Subcutaneous adipose tissue (tissue), 4 donors: ENCODE results near the gene LDLRAD2. TPM values are rescaled to one million over a fixed set of nuclear protein-coding genes. Genes with fewer than 3 reads are reported as not detected.

Experiments
- total RNA-seq, 4 donors: library from RNA; depleted of rRNA; stranded (reverse); fragments of >200 nt; gene quantifications; one replicate each; pipeline ENCODE4 v1.1.0, GENCODE V29; 2016
- TF ChIP-seq, protein P1 (sequence below): fragments of 450-650 bp; IDR thresholded peaks from one replicate; pipeline ENCODE4 v1.5.1; 2016; ENCODE audit warnings: low read depth, mild to moderate bottlenecking, control low read depth, antibody characterized with exemption, moderate library complexity

The LDLRAD2 gene
- total RNA-seq, 4 donors from 2014 or later: not detected

DNA sequence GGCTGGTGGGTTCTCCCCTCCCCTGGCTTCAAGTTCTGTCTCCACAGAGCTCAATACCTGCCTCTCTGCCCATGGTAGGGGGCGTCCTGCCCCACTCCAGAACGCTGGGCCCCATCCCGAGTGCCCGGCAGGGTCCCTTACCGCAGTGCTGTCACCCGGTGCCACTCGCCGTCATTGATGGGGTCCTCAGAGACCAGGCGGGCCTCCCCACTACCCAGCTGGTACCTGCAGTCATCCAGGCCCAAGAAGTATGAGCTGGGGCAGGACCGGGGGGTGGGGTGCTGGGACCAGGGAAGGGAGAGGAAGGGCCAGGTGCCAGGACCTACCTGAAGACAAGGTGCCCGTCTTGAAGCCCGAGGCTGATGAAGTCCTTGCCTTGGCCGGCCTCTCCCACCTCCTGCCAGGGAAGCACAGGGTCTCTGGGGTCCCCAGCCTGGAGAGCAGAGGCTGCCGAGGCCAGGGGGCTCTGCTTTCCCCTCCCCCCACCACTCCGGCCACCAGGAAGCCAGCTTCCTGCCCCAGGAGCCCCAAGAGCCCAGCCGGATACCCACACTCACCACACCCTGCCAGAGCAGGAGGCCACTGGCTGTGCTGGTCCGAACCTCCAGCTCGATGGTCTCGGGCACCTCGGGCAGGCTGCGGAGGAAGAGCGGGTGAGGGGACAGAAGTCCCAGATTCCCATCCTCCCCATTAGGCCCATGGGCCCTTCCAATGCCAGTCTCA, 12.1 kb downstream of the LDLRAD2 start:
- TF ChIP-seq, protein P1, sequence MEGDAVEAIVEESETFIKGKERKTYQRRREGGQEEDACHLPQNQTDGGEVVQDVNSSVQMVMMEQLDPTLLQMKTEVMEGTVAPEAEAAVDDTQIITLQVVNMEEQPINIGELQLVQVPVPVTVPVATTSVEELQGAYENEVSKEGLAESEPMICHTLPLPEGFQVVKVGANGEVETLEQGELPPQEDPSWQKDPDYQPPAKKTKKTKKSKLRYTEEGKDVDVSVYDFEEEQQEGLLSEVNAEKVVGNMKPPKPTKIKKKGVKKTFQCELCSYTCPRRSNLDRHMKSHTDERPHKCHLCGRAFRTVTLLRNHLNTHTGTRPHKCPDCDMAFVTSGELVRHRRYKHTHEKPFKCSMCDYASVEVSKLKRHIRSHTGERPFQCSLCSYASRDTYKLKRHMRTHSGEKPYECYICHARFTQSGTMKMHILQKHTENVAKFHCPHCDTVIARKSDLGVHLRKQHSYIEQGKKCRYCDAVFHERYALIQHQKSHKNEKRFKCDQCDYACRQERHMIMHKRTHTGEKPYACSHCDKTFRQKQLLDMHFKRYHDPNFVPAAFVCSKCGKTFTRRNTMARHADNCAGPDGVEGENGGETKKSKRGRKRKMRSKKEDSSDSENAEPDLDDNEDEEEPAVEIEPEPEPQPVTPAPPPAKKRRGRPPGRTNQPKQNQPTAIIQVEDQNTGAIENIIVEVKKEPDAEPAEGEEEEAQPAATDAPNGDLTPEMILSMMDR: no peak

DNA sequence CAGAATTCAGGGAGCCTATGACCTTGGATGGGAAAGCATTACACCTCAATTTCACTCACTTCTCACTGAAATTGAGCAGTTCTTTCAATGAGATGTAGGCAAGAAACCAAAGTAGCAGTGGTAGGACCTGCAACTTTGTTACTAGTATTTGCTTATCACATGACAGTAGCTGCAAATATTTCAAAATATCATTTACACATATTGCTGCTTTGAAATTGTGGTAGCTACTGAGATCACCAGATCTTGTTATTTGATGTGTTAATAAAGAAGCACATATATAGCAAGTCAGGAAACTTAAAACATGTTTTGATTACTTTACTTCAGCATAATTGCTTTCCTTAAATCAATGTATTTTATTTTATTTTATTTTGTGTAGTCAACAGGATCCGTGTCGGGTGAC, 12.9 kb downstream of the LDLRAD2 start:
- TF ChIP-seq, protein P1: no peak

DNA sequence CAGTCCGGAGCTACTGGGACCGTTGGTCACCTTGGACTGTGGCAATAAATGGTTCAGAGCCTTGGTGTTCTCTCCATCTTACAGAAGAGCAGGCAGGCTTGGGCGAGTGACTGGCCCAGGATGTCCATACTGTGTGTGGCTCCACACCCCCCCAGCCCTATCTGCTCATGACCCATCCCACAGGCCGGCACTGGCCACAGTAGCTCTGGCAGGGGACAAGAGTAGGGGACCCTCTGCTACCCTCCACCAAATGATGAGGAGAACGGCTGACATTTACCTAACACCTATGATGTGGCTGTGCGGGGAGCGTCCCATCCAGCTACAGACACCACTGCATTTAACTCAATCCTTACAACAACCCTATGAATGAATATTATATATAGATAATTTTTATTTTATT, 13.3 kb downstream of the LDLRAD2 start:
- TF ChIP-seq, protein P1: no peak

DNA sequence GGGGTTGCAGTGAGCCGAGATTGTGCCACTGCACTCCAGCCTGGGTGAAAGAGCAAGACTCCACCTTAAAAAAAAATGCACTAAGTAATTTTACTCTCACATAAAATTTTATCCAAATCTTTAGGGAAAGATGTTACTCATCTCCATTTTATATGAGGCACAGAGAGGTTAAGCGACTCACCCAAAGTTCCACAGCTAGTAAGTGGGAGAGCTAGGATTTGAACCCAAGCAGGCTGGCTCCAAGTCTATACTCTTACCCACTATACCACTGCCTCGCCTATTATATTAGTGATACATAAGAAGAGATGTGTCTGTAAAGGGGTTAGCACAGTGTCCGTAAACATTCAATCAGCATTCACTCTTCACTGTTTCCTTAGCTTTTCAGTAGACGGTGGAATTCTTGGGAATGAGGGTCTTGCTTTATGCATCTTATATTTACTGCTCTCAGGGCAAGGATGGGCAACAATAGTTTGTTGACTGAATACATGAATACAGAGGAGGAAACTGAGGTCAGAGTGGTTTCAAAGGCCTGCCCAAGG, 15.1 kb downstream of the LDLRAD2 start:
- TF ChIP-seq, protein P1: no peak

DNA sequence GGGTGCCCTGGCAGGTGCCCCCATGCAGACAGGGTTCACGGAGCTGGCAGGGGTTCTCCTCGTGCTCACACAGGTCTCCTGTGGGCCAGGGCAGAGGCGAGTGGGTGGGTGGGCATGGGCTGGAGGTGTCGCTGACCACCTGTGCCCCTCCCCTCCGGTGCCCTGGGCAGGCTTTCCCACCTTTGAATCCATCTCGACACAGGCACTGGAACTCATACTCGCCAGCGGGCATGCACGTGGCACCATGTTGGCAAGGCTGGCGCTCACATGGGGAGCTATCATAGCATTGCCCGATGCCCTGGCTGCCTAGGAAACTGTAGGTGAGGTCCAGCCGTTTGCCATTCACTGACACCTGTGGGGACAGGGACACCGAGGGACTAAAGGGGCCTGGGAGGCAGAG, 16.0 kb downstream of the LDLRAD2 start:
- TF ChIP-seq, protein P1: no peak

DNA sequence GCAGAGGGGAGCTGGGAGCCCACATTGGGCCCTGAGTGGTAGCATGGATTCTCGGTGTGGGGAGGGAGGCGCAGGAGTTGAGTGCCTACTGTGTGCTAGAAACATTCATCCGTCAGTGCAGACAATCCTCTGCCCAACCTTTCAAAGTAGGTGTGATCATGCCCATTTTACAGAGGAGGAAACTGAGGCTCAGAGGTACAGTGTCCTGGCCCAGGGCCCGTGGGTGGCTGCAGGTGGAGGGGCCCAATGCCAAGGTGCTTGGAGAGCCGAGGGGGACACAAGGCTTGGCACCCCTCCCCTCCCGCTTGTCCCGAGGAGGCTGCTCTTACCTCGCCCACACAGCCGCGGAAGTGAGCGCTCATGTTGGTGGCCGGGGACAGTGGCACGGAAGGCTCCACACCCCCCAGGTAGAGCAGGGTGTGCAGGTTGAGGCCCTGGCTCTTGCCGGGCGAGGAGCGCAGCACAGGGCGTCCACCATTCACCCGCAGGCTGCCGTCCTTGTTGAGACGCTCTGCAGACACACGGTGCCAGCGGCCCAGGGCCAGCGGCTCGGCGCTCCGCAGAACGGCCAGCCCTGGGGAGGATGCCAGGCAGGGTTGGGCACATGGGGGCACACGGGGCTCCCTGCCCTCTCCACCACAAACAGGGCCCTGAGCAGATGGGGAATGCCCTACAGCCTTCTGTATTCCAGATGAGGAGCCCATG, 16.6 kb downstream of the LDLRAD2 start:
- TF ChIP-seq, protein P1: no peak

DNA sequence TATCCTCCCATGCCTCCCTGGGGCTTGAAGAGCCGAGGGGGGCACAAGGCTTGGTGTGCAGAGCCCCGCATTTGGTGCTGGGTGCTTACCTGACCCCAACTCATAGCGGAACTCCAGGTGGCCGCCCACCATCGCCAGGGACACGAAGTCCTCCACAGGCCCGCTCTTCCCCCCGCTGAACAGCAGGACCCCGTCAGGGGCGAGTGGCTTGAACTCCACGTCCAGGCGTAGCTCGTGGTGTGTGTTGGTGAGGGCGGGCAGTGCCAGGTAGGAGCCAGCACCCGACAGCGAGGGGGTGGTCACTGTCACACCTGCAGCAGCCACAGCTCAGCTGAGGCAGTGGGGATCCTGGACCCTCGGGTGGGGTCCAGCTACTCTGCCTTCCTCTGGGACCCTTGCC, 17.2 kb downstream of the LDLRAD2 start:
- TF ChIP-seq, protein P1: no peak
